Measurements from ENCODE around the gene PIGZ.

PIGZ gene

GRCh38 chr3:197000211-197000610, 31.6 kb upstream of the PIGZ start:
- Histone ChIP-seq H3K4me2 (ENCODE audit: low read length) (no peak overlapping the region), H3K9ac (ENCODE audit: low read length) (no peak overlapping the region), H4K20me1 (ENCODE audit: insufficient read depth, low read length) (no peaks in the 10 kb centered on the region), H3K4me3 (ENCODE audit: low read length) (no peak overlapping the region), H3K79me2 (ENCODE audit: low read length) (no peaks in the 10 kb centered on the region), H3K27ac (ENCODE audit: low read length) (no peak overlapping the region), H3K36me3 (replicated peaks; ENCODE audit: low read depth, low read length) (no peaks in the 10 kb centered on the region), H3K27me3 (ENCODE audit: low read depth, low read length) (no peaks in the 10 kb centered on the region), H3K4me1 (ENCODE audit: low read length) (peaks cover 30% of the 10 kb centered on the region), H3K9me3 (ENCODE audit: insufficient read depth, low read length) (no peaks in the 10 kb centered on the region), H2AFZ (ENCODE audit: low read depth, low read length) (no peak overlapping the region)
- TF ChIP-seq EZH2phosphoT487 (IDR thresholded peaks at IDR 0.05; ENCODE audit: low read depth): no peak
- TF ChIP-seq CTCF (IDR thresholded peaks at IDR 0.05; ENCODE audit: low read depth, low read length): no peak

- no peaks in the 10 kb centered on the region for H3K27me3 ChIP-seq (ENCODE audit: low read depth, low read length)
- H3K4me1 ChIP-seq (ENCODE audit: low read length): peaks cover 23% of the 10 kb centered on the region
- H3K79me2 ChIP-seq (ENCODE audit: low read length): no peaks in the 10 kb centered on the region
- H3K27ac ChIP-seq (ENCODE audit: low read length): no peak overlapping the region
- no peaks in the 10 kb centered on the region for H3K36me3 ChIP-seq (replicated peaks; ENCODE audit: low read depth, low read length)
- H4K20me1 ChIP-seq (ENCODE audit: insufficient read depth, low read length): no peaks in the 10 kb centered on the region
- no peak overlapping the region for H3K9ac ChIP-seq (ENCODE audit: low read length)
- no peak overlapping the region for H3K4me2 ChIP-seq (ENCODE audit: low read length)
- H2AFZ ChIP-seq (ENCODE audit: low read depth, low read length): no peak overlapping the region
- H3K4me3 ChIP-seq (ENCODE audit: low read length): no peak overlapping the region
- no peak for TF ChIP-seq CTCF (IDR thresholded peaks at IDR 0.05; ENCODE audit: low read depth, low read length)
- no peak for TF ChIP-seq EZH2phosphoT487 (IDR thresholded peaks at IDR 0.05; ENCODE audit: low read depth)
- H3K9me3 ChIP-seq (ENCODE audit: insufficient read depth, low read length): no peaks in the 10 kb centered on the region
Measured at GRCh38 chr3:196998966-196999760, 30.5 kb upstream of the PIGZ start.

GRCh38 chr3:196997311-196997710, 28.7 kb upstream of the PIGZ start:
- no peak for TF ChIP-seq CTCF (IDR thresholded peaks at IDR 0.05; ENCODE audit: low read depth, low read length)
- TF ChIP-seq EZH2phosphoT487 (IDR thresholded peaks at IDR 0.05; ENCODE audit: low read depth): no peak
- H3K4me2 ChIP-seq (ENCODE audit: low read length): no peak overlapping the region
- H3K9ac ChIP-seq (ENCODE audit: low read length): no peak overlapping the region
- H2AFZ ChIP-seq (ENCODE audit: low read depth, low read length): no peak overlapping the region
- no peak overlapping the region for H3K27ac ChIP-seq (ENCODE audit: low read length)
- H3K27me3 ChIP-seq (ENCODE audit: low read depth, low read length): no peaks in the 10 kb centered on the region
- H3K79me2 ChIP-seq (ENCODE audit: low read length): no peaks in the 10 kb centered on the region
- peaks cover 19% of the 10 kb centered on the region for H3K4me1 ChIP-seq (ENCODE audit: low read length)
- H3K9me3 ChIP-seq (ENCODE audit: insufficient read depth, low read length): no peaks in the 10 kb centered on the region
- H3K4me3 ChIP-seq (ENCODE audit: low read length): no peak overlapping the region
- no peaks in the 10 kb centered on the region for H4K20me1 ChIP-seq (ENCODE audit: insufficient read depth, low read length)
- no peaks in the 10 kb centered on the region for H3K36me3 ChIP-seq (replicated peaks; ENCODE audit: low read depth, low read length)

- H2AFZ ChIP-seq (ENCODE audit: low read depth, low read length): no peak overlapping the region
- no peak for TF ChIP-seq EZH2phosphoT487 (IDR thresholded peaks at IDR 0.05; ENCODE audit: low read depth)
- no peak for TF ChIP-seq CTCF (IDR thresholded peaks at IDR 0.05; ENCODE audit: low read depth, low read length)
- H3K4me1 ChIP-seq (ENCODE audit: low read length): peaks cover 13% of the 10 kb centered on the region
- H4K20me1 ChIP-seq (ENCODE audit: insufficient read depth, low read length): no peaks in the 10 kb centered on the region
- no peaks in the 10 kb centered on the region for H3K36me3 ChIP-seq (replicated peaks; ENCODE audit: low read depth, low read length)
- H3K79me2 ChIP-seq (ENCODE audit: low read length): no peaks in the 10 kb centered on the region
- no peak overlapping the region for H3K9ac ChIP-seq (ENCODE audit: low read length)
- no peaks in the 10 kb centered on the region for H3K9me3 ChIP-seq (ENCODE audit: insufficient read depth, low read length)
- H3K27me3 ChIP-seq (ENCODE audit: low read depth, low read length): no peaks in the 10 kb centered on the region
- no peak overlapping the region for H3K4me3 ChIP-seq (ENCODE audit: low read length)
- no peak overlapping the region for H3K27ac ChIP-seq (ENCODE audit: low read length)
- H3K4me2 ChIP-seq (ENCODE audit: low read length): no peak overlapping the region
Measured at GRCh38 chr3:196996454-196997265, 28.0 kb upstream of the PIGZ start.

Data from OCI-LY3 (cell line).